Stomach (tissue), 4 donors: Measurements from ENCODE around the gene EML3.

Source experiments
- CTCF ChIP-seq, 7 experiments: fragments of 450-650 bp in 4 of 7; fragments of 200-600 bp in 3 of 7; sonication (generic) in 3 of 7; IDR thresholded peaks; one replicate each; pipeline ENCODE4 v1.5.1; 2016 to 2019; ENCODE audit warnings: antibody characterized with exemption in 7 of 7, control low read depth in 2 of 7, mild to moderate bottlenecking in 1 of 7
- EP300 ChIP-seq: sonication (generic); formaldehyde crosslinking; IDR thresholded peaks from one replicate; pipeline ENCODE4 v1.6.1; 2017; ENCODE audit warnings: antibody characterized with exemption
- POLR2A ChIP-seq, 4 donors: fragments of 450-650 bp; IDR thresholded peaks; one replicate each; pipeline ENCODE4 v1.6.1; 2016; ENCODE audit warnings: antibody characterized with exemption in 4 of 4, control low read depth in 2 of 4, mild to moderate bottlenecking in 1 of 4, moderate library complexity in 1 of 4
- POLR2AphosphoS5 ChIP-seq, 3 donors: sonication (generic); formaldehyde crosslinking; IDR thresholded peaks; one replicate each; pipeline ENCODE4 v1.6.1; 2016; ENCODE audit warnings: antibody characterized with exemption in 3 of 3

GRCh38 chr11:62605467-62605866 is 7.1 kb downstream of the EML3 start:
- TF ChIP-seq POLR2A (IDR thresholded peaks at IDR 0.05) (no peak), CTCF (IDR thresholded peaks at IDR 0.05) (no peak), EP300 (no peak), POLR2AphosphoS5 (IDR thresholded peaks at IDR 0.05) (no peak)
